ENCODE data around the gene EFR3B. TPM values are rescaled to one million over a fixed set of nuclear protein-coding genes. Genes with fewer than 3 reads are reported as not detected.

Gene EFR3B
- total and polyA plus RNA-seq, 2 of the 4 experiments (the other 2 are of a cell fraction): 0.38 to 0.90 TPM

GRCh38 chr2:25091265-25091664, 49.4 kb downstream of the EFR3B start:
- no peaks in the 10 kb centered on the region for H3K9me1 ChIP-seq (ENCODE audit: insufficient read depth, low read length)
- no peak for ATAC-seq (ENCODE audit: low read depth)
- no peak overlapping the region for H3K23ac ChIP-seq (ENCODE audit: low read depth, low read length)
- intact Hi-C loops (cut with micrococcal nuclease): no loop called here
- no peak for DNase-seq
- H2AK9ac ChIP-seq (replicated peaks; ENCODE audit: low read depth, low read length, poor library complexity): no peak overlapping the region
- no peaks in the 10 kb centered on the region for H3K9me3 ChIP-seq (ENCODE audit: control insufficient read depth, insufficient read depth, low read length)
- CTCF ChIA-PET: no interaction called here
- no peaks in the 10 kb centered on the region for H3K36me3 ChIP-seq (ENCODE audit: control insufficient read depth, insufficient read depth, low read length)
- H3K4me3 ChIP-seq (ENCODE audit: insufficient read depth, low read depth, low read length): no peak overlapping the region
- H3K27ac ChIP-seq (ENCODE audit: insufficient read depth, low read length): no peak overlapping the region
- H2BK15ac ChIP-seq (ENCODE audit: low read depth, low read length): no peak overlapping the region
- H3K9ac ChIP-seq (ENCODE audit: low read depth, low read length): no peak overlapping the region
- H2BK20ac ChIP-seq (ENCODE audit: low read depth, low read length): no peak overlapping the region
- H4K5ac ChIP-seq (ENCODE audit: low read depth, low read length): no peak overlapping the region
- POLR2A ChIA-PET (ENCODE audit: unreplicated experiment): no interaction called here
- no peak overlapping the region for H4K8ac ChIP-seq (ENCODE audit: low read depth in 2 of 2, low read length in 2 of 2)
- no peaks in the 10 kb centered on the region for H3K27me3 ChIP-seq (ENCODE audit: control insufficient read depth, insufficient read depth, low read length)
- no peak overlapping the region for H3K14ac ChIP-seq (replicated peaks; ENCODE audit: low read depth, low read length)
- no peak overlapping the region for H3K4ac ChIP-seq (ENCODE audit: low read depth, low read length)
- H3K4me1 ChIP-seq (ENCODE audit: control insufficient read depth, insufficient read depth, low read length): no peaks in the 10 kb centered on the region
- H2AK5ac ChIP-seq (ENCODE audit: low read depth, low read length): no peak overlapping the region
- no peaks in the 10 kb centered on the region for H4K20me1 ChIP-seq (ENCODE audit: insufficient read depth, low read length)
- WGBS, 2 experiments (ENCODE audit: extremely low coverage in 2 of 2, insufficient read length in 1 of 2): 67% methylated on average over 3 of the region's 8 CpGs; no CpG with 5 or more reads in 1 of the 2 experiments
- in situ Hi-C loops (cut with MboI; ENCODE audit: low sequenced_read_pairs): no loop called here
- no peak overlapping the region for H3K56ac ChIP-seq (ENCODE audit: extremely low read depth, insufficient read depth, low read length)
- no peak overlapping the region for H3K18ac ChIP-seq (ENCODE audit: low read depth, low read length)
- H2BK5ac ChIP-seq (ENCODE audit: low read depth, low read length, poor library complexity, severe bottlenecking): no peak overlapping the region
- no peak overlapping the region for H4K91ac ChIP-seq (ENCODE audit: insufficient read depth, low read depth, low read length)
- H2BK120ac ChIP-seq (ENCODE audit: low read depth, low read length): no peak overlapping the region
- BruUV-seq (replicated peaks): no TSS peak
- H3K4me2 ChIP-seq (ENCODE audit: low read depth, low read length): no peak overlapping the region
- no peak for TF ChIP-seq BHLHE40 (IDR thresholded peaks at IDR 0.05; ENCODE audit: low read depth, low read length)
- TF ChIP-seq, protein P1, sequence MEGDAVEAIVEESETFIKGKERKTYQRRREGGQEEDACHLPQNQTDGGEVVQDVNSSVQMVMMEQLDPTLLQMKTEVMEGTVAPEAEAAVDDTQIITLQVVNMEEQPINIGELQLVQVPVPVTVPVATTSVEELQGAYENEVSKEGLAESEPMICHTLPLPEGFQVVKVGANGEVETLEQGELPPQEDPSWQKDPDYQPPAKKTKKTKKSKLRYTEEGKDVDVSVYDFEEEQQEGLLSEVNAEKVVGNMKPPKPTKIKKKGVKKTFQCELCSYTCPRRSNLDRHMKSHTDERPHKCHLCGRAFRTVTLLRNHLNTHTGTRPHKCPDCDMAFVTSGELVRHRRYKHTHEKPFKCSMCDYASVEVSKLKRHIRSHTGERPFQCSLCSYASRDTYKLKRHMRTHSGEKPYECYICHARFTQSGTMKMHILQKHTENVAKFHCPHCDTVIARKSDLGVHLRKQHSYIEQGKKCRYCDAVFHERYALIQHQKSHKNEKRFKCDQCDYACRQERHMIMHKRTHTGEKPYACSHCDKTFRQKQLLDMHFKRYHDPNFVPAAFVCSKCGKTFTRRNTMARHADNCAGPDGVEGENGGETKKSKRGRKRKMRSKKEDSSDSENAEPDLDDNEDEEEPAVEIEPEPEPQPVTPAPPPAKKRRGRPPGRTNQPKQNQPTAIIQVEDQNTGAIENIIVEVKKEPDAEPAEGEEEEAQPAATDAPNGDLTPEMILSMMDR (conservative IDR thresholded peaks at IDR 0.05; ENCODE audit: low read depth, low read length): no peak
- TF ChIP-seq RAD21 (IDR thresholded peaks at IDR 0.05; ENCODE audit: low read length): no peak
- TF ChIP-seq RFX5 (IDR thresholded peaks at IDR 0.05; ENCODE audit: low read depth, low read length): no peak
- TF ChIP-seq, protein P2, sequence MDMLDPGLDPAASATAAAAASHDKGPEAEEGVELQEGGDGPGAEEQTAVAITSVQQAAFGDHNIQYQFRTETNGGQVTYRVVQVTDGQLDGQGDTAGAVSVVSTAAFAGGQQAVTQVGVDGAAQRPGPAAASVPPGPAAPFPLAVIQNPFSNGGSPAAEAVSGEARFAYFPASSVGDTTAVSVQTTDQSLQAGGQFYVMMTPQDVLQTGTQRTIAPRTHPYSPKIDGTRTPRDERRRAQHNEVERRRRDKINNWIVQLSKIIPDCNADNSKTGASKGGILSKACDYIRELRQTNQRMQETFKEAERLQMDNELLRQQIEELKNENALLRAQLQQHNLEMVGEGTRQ (IDR thresholded peaks at IDR 0.05; ENCODE audit: low read depth, low read length): no peak
- TF ChIP-seq FOS (IDR thresholded peaks at IDR 0.05; ENCODE audit: low read depth, low read length): no peak
- TF ChIP-seq MAZ (IDR thresholded peaks at IDR 0.05; ENCODE audit: borderline replicate concordance, low read depth, low read length): no peak
- TF ChIP-seq CEBPB (IDR thresholded peaks at IDR 0.05; ENCODE audit: low read depth, low read length): no peak
- no peak for TF ChIP-seq MXI1 (IDR thresholded peaks at IDR 0.05; ENCODE audit: borderline replicate concordance, low read depth, low read length)
- TF ChIP-seq CHD1 (IDR thresholded peaks at IDR 0.05; ENCODE audit: low read depth, low read length): no peak
- TF ChIP-seq NFE2L2 (IDR thresholded peaks at IDR 0.05; ENCODE audit: low read depth, low read length): no peak
- TF ChIP-seq POLR2A (IDR thresholded peaks at IDR 0.05; ENCODE audit: low read depth, low read length): no peak
- no peak for TF ChIP-seq MAFK (IDR thresholded peaks at IDR 0.05; ENCODE audit: low read depth, low read length)
- TF ChIP-seq SMC3 (IDR thresholded peaks at IDR 0.05; ENCODE audit: low read depth, low read length): no peak
- no peak for TF ChIP-seq ELK1 (IDR thresholded peaks at IDR 0.05; ENCODE audit: borderline replicate concordance, low read depth, low read length)
- no peak for TF ChIP-seq RCOR1 (IDR thresholded peaks at IDR 0.05; ENCODE audit: insufficient replicate concordance, low read length)
- H3K79me1 ChIP-seq (ENCODE audit: low read depth in 1 of 2, low read length in 2 of 2): no peaks in the 10 kb centered on the region
- dilution Hi-C loops (cut with HindIII; ENCODE audit: low sequenced_read_pairs, unreplicated experiment): no loop called here
- H2AFZ ChIP-seq (replicated peaks; ENCODE audit: low read length, poor library complexity): no peak overlapping the region

All from IMR-90 (cell line).